HG02884 (cell line): ENCODE measurements around the gene PPARD.
A peak's percentile ranks its signal among the peaks of the same experiment; 100 is the strongest.
"Not testable (repeated sequence)": the region's sequence is repeated elsewhere in the genome, so short reads cannot be mapped to it uniquely, and the experiment has no call there.

Source experiments
- ATAC-seq: cut with Tn5 transposase; IDR thresholded peaks from one replicate; pipeline ENCODE4 v1.9.1; 2021; ENCODE audit warnings: mild to moderate bottlenecking, moderate library complexity; ENCODE audit not compliant: unreplicated experiment

Gene PPARD

DNA sequence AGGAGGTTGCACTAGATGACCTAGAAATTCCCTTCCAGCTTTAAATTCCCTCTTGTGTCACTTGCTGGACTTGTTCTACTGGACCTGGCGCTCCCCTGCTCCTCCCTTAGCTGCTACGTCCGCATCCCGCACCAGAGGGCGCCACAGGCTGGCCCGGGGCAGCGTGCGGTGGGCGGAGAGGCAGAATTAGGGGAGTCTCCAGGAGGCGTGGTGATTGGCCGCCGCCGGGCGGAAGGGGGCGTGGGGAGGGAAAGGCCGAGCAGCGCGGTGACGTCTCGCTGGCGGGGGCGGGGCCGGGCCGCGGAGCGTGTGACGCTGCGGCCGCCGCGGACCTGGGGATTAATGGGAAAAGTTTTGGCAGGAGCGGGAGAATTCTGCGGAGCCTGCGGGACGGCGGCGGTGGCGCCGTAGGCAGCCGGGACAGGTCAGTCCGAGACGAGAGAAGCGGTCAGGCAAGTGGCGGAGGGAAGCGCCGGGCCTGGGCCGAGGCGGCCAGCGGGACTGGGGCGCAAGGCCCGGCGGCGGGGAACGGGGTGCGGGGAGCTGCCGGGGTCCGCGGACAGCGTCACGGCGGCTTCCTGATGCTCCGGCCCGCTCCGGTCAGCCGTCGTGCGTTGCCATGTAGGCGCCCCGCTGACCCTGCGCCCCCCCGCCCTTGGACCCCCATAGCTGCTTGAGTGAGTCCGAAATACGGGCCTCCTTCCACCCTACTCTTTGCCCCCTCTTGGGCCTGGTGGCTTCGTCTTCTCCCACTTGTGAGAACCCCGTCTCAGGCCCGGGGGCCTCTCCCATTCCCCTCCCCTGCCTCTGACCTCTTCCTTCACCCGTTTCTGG, at the start of gene PPARD:
Gene PPARD, plus strand, starts transcription at position 301 of the 834 bp plus-strand sequence. CDS start 68,530 bp downstream, outside the sequence.
- peak; percentile 88 for ATAC-seq

GRCh38 chr6:35293681-35294080, 48.7 kb upstream of the PPARD start:
- ATAC-seq: no peak

DNA sequence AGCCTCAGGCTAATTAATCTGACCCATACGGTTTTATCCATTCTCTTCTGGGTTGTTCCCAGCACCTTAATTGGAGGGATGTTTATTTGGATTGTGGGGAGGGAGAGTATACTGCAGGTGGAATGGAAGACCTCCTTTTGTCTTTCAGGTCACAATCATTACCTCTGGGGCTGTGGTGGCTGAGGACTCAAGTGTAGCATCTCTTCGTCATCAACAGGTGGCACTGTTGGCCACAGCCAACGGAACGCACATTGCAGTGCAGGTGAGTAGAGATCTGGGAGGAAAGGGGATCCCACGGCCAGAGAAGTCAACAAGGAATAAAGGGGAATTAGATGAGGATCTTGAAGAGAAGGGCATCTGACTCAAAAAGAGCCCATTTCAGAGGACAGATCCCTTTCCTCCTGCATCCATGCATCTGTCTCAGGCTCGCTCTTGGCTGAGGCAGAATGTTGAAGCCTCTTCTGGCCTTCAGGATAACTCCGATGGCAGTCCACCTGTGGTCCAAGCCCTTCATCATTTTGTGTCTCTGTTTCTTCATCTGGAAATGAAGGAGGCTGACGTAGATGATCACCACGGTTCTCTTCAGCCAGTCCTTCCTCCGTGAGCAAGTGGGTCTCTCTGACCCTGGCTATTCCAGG, 47.9 kb upstream of the PPARD start:
- no peak for ATAC-seq

GRCh38 chr6:35295036-35295435, 47.3 kb upstream of the PPARD start:
- no peak for ATAC-seq

DNA sequence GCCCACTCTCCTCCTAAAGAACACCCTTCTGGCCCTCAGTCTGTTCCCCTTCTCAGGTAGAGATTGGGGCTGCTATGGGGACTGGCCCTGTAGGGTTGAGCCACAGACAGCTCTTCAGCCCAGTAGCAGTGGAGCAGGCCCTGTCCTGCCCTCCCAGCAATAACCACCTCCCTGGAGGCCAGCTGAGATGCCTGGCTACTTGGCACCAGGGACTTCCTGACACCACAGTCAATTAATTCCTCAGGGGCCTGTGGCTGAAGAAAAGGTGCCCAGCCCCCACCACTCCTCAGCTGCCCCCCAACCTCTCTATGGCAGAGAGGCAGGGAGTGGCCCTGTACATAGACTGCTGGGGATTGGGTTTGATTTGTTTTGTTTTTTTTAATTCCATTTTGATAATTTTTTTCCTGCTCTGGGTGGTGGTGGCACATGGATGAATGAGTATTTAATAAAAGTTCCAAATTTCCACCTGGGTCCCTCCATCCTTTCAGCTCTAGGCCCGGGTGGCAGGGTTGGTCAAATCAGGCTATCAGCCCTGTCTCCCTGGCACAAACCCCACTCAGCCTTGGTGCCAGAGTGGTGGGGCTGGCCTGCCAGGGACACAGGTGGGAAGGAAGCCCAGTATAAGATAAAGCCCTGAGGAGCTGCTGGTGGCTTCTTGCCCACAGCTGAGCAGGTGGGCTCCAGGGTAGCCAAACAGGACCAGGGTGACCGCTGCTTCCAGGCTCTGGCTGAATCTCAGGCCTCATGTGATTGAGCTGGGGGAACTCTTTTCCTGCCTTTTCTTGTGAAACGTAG, 46.6 kb upstream of the PPARD start:
- ATAC-seq: no peak

GRCh38 chr6:35296931-35297600, 45.3 kb upstream of the PPARD start:
- no peak for ATAC-seq

GRCh38 chr6:35297601-35298481, 44.5 kb upstream of the PPARD start, which contains the start of gene DEF6:
TSS of gene DEF6 (plus strand) at chr6:35297818. CDS start at chr6:35297857, 39 bp downstream.
- ATAC-seq: peak; percentile 86

GRCh38 chr6:35298625-35299140, 43.7 kb upstream of the PPARD start:
- ATAC-seq: no peak

- no peak for ATAC-seq
These were observed 42.7 kb upstream of the PPARD start for GRCh38 chr6:35299674-35300073.

GRCh38 chr6:35300848-35301247, 41.5 kb upstream of the PPARD start:
- no peak for ATAC-seq

GRCh38 chr6:35302604-35303241, 39.6 kb upstream of the PPARD start:
- ATAC-seq: peak; percentile 67

- ATAC-seq: no peak
These were observed 38.1 kb upstream of the PPARD start for GRCh38 chr6:35304299-35304698.

- ATAC-seq: no peak
These were observed 37.2 kb upstream of the PPARD start for GRCh38 chr6:35305117-35305516.

DNA sequence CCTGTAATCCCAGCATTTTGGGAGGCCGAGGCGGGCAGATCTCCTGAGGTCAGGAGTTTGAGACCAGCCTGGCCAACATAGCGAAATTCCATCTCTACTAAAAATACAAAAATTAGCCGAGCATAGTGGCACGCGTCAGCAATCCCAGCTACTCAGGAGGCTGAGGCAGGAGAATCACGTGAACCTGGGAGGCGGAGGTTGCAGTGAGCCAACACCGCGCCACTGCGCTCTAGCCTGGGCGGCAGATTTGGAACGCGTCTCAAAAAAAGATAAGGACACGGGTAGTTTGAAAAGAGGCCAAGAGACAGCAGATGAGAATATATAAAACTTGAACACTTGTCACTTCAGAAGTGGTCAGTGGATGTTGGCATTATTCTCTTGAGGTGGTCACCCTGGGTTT, 35.2 kb upstream of the PPARD start:
- not testable (repeated sequence) for ATAC-seq

DNA sequence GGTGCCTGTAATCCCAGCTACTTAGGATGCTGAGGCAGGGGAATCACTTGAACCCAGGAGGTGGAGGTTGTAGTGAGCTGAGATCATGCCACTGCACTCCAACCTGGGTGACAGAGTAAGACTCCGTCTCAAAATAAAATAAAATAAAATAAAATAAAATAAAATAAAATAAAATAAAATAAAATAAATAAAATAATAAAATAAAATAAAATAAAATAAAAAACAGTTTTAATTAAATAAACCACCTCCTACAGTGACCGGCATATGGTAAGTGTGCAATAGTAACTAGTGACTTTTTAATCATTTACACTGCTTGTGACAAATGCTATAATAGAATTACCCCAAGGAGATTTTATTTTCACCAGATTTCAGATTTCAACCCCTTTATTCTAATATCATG, 33.8 kb upstream of the PPARD start:
- ATAC-seq: not testable (repeated sequence)

GRCh38 chr6:35309611-35310264, 32.6 kb upstream of the PPARD start:
- ATAC-seq: no peak

GRCh38 chr6:35310265-35310831, 32.0 kb upstream of the PPARD start:
- ATAC-seq: no peak

DNA sequence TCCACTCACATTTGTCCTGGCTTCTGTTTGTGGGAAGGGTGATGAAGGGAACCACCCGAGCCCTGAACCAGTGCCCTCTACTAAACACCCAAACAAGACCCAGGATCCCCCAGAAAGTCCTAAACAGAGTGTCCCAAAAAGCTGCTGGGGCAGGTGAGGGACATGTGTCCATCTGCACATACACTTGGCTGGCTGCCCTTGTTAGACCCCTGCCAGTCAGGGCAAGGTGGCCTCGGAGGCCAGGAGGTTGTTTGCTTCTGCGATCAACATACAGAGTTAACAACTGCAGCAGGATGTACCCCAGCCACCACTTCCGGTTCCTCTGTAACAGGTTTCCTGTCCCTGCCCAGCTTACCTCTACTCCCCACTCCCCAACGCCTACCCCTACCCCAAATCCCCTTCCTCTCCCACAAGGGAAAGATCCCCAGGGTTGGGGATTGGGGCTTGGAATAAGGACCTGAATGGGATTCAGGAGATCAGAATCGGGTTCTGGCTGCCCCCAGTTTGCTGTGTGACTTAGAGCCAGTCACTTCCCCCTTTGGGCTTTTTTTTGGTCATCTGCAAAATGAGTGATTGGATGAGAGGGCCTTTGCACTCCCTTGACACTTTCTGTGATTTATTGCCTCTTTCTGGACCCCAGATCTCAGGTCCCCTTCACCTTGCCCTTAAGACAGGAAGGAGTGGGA, 30.8 kb upstream of the PPARD start:
- no peak for ATAC-seq
